Left ventricle myocardium inferior (tissue), 1 donor: ENCODE measurements around the gene ELMO1. TPM values are rescaled to one million over a fixed set of nuclear protein-coding genes. Genes with fewer than 3 reads are reported as not detected.

Experiments used
- DNase-seq: peaks from one replicate; pipeline ENCODE4 v3.0.0-alpha.2; 2020
- H3K27ac ChIP-seq: fragments of 200-600 bp; replicated peaks from 2 replicates; pipeline ENCODE4 v1.8.0; 2021
- H3K27me3 ChIP-seq: fragments of 200-600 bp; 2 replicates; pipeline ENCODE4 v1.8.0; 2021; ENCODE audit warnings: low read depth
- H3K36me3 ChIP-seq: fragments of 200-600 bp; 2 replicates; pipeline ENCODE4 v1.8.0; 2021
- H3K4me1 ChIP-seq: fragments of 200-600 bp; 2 replicates; pipeline ENCODE4 v1.8.0; 2021
- H3K4me3 ChIP-seq: fragments of 200-600 bp; 2 replicates; pipeline ENCODE4 v1.8.0; 2021; ENCODE audit warnings: mild to moderate bottlenecking, moderate library complexity
- H3K9me3 ChIP-seq: fragments of 200-600 bp; replicated peaks from 2 replicates; pipeline ENCODE4 v1.8.0; 2021
- intact Hi-C: fragments of 100-400 bp; cut with micrococcal nuclease; formaldehyde crosslinking; loops from one replicate; pipeline ENCODE4 v1.11.0; 2022
- total RNA-seq: library from RNA; stranded (reverse); fragmentation: NEBNext Ultra II Directional; extraction: Animal tissue kit (Norgen Biotek cat#: 25700); gene quantifications from one replicate; pipeline ENCODE4 v1.2.1, GENCODE V29; 2021
- TF ChIP-seq, protein P1 (sequence below): fragments of 200-600 bp; IDR thresholded peaks from 2 replicates; pipeline ENCODE4 v1.8.0; 2021; ENCODE audit warnings: antibody characterized with exemption, mild to moderate bottlenecking, borderline replicate concordance
- donor health status: DM: no; HTN: yes; CAD: no; lungs with severe emphysema.

Gene ELMO1
- total RNA-seq, 1 donor from 2014 or later: 10.0 TPM

DNA sequence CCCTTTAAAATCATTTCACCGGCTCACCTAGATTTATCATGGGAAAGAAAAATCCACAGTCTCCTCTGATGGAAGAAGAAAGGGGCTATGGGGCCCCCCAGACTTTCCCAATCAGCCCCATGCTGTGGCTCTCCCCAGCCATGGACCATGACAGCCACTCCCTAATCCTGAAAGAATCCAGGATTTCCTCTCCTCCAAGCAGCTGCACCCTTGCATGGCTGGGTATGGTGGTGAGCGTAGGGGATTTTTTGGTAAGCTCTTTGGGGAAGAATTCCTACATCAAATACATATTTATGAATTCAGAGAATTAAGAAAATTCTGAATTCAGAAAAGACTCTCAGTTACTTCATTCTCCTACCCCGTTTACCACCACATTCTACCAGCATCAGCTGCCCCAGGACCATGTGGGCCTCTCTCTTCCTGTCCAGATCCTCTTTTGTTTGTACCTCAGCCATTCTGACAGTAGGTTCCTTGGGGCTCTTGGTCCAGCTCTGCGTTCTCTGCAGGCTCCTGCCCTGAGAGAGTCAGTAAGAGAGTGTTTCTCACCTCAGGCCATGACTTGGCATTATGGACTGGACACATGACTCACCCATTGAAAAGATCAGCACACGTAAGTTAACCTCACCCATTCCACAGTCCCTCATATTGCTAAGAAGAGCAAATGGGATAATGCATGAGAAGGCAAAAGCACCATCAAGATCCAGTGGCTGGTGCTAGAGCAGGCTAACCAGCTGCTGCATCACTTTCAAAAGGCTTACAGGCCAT, 337.8 kb downstream of the ELMO1 start:
- intact Hi-C loops: no loop called here
- DNase-seq: no peak
- Histone ChIP-seq H3K36me3 (no peaks in the 10 kb centered on the region), H3K4me1 (peaks cover 19% of the 10 kb centered on the region), H3K27ac (no peak overlapping the region), H3K27me3 (no peaks in the 10 kb centered on the region), H3K4me3 (no peak overlapping the region), H3K9me3 (no peaks in the 10 kb centered on the region)
- TF ChIP-seq, protein P1, sequence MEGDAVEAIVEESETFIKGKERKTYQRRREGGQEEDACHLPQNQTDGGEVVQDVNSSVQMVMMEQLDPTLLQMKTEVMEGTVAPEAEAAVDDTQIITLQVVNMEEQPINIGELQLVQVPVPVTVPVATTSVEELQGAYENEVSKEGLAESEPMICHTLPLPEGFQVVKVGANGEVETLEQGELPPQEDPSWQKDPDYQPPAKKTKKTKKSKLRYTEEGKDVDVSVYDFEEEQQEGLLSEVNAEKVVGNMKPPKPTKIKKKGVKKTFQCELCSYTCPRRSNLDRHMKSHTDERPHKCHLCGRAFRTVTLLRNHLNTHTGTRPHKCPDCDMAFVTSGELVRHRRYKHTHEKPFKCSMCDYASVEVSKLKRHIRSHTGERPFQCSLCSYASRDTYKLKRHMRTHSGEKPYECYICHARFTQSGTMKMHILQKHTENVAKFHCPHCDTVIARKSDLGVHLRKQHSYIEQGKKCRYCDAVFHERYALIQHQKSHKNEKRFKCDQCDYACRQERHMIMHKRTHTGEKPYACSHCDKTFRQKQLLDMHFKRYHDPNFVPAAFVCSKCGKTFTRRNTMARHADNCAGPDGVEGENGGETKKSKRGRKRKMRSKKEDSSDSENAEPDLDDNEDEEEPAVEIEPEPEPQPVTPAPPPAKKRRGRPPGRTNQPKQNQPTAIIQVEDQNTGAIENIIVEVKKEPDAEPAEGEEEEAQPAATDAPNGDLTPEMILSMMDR: no peak

DNA sequence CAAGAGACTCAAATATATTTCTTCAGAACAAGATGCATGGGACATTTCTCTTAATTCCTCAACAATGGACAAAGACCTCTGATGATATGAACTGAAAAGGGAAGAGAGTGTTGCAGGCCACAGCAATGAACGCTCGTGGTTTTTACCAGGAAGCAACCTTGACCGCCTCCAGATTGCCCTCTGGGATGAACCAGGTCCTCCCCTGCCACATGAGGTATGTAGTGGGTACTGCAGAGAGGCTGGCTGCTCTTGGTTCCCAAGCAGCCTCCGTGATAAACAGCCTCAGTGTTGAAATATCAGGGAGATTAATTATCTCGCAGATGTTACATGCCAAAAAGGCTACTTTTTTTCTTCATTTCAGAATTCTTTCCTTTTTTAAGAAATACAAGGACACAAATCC, 338.8 kb downstream of the ELMO1 start:
- intact Hi-C loops: no loop called here
- TF ChIP-seq, protein P1: no peak
- H3K27me3 ChIP-seq: no peaks in the 10 kb centered on the region
- no peak overlapping the region for H3K4me3 ChIP-seq
- peaks cover 19% of the 10 kb centered on the region for H3K4me1 ChIP-seq
- no peak overlapping the region for H3K27ac ChIP-seq
- DNase-seq: no peak
- H3K36me3 ChIP-seq: no peaks in the 10 kb centered on the region
- H3K9me3 ChIP-seq: no peaks in the 10 kb centered on the region

DNA sequence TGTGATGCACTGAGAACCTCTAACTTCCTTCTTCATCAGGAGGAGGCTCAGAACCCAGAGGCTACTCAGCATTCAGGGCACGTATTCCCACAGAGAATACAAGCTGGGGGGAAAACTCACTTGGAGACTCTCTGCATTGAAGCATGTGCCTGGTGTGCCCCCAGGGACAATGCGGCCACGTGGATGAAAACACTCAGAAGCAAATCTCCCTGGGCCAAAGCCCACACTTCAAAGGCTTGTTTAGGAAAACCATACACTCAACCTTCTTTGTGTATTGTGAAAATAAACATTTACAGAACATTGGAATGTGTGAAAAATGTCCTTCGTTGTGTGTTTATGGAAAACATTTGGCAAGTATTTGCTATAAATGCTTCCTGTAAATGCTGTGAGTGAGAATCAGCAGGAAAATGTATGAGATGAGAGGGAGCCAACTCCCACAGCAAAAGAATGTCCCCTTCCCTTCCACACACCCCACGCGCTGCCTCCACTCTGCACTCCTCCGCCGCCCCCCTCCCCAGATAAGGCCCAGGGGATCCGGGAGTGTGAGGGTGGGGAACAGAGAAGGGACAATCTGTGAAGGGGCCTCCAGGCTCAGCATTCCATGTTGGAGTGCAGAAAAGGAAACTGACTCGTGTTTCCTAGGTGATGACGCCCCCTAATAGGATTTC, 339.5 kb downstream of the ELMO1 start:
- no peaks in the 10 kb centered on the region for H3K36me3 ChIP-seq
- TF ChIP-seq, protein P1: no peak
- H3K27me3 ChIP-seq: no peaks in the 10 kb centered on the region
- no peak overlapping the region for H3K27ac ChIP-seq
- no peaks in the 10 kb centered on the region for H3K9me3 ChIP-seq
- intact Hi-C loops: no loop called here
- no peak for DNase-seq
- H3K4me3 ChIP-seq: no peak overlapping the region
- peaks cover 19% of the 10 kb centered on the region for H3K4me1 ChIP-seq

DNA sequence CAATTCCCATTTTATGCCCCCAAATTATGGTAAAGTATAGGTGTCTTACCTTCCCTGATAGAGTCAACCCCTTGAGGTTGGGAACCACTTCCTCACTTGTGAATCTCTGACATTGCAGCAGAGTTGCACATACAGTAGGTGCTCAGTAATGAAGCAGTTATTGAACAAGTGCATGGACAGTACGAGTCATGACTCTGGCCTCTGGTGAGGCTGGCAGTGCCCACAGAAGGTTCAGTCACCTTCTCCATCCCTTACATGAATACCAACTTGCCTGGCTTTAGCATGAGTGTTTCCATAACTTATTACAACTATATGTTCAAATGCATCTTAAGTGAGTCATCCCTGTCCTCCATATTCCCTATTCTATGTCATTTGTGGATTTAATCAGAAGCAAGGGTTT, 340.0 kb downstream of the ELMO1 start:
- H3K4me3 ChIP-seq: no peak overlapping the region
- intact Hi-C loops: no loop called here
- H3K27me3 ChIP-seq: no peaks in the 10 kb centered on the region
- TF ChIP-seq, protein P1: no peak
- no peaks in the 10 kb centered on the region for H3K9me3 ChIP-seq
- H3K36me3 ChIP-seq: no peaks in the 10 kb centered on the region
- no peak overlapping the region for H3K27ac ChIP-seq
- H3K4me1 ChIP-seq: peaks cover 19% of the 10 kb centered on the region
- DNase-seq: no peak

DNA sequence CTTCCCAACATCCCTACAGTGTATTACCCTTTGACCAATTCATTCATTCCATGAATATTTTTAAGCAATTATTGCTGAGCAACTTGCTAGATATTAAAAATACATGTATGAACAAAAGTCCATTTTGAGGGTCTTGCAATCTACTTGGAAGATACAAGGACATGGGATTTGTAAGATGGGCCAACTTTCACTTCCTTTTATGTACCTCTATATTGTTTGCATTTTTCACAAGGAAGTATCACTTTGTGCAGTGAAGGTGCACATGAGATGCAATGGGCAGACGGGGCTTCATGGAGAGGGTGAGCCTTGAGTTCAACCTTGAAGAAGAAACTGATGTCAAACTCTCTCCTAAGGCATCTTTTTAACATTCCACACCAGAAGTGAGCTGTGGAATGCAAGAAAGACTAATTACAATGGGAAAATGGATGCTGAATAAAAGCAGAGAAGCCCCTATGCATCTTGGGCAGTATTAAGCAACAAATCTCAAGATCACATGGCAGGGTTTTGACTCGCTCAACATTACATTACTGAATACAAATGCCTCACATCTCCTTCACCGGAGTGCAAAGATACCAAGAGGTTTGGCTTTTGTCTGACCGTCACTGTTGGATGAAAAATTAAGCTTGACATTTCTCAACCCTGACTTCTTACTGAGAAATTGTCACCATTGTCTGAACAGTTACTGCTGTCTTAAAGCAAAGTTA, 341.5 kb downstream of the ELMO1 start:
- Histone ChIP-seq H3K36me3 (no peaks in the 10 kb centered on the region), H3K27me3 (no peaks in the 10 kb centered on the region), H3K4me3 (no peak overlapping the region), H3K4me1 (peaks cover 19% of the 10 kb centered on the region), H3K27ac (no peak overlapping the region), H3K9me3 (no peaks in the 10 kb centered on the region)
- intact Hi-C loops: no loop called here
- no peak for DNase-seq
- TF ChIP-seq, protein P1: no peak
